BLaER1 (cell line): ENCODE data around the gene PLXNA4.

Experiments used
- H3K27ac ChIP-seq: shearing (Covaris generic); formaldehyde crosslinking; 2 replicates; pipeline ENCODE4 v1.8.1; 2022
- H3K27me3 ChIP-seq: shearing (Covaris generic); formaldehyde crosslinking; 2 replicates; pipeline ENCODE4 v1.8.1; 2022
- H3K36me3 ChIP-seq: shearing (Covaris generic); formaldehyde crosslinking; 2 replicates; pipeline ENCODE4 v1.8.1; 2022
- H3K4me1 ChIP-seq: shearing (Covaris generic); formaldehyde crosslinking; 2 replicates; pipeline ENCODE4 v1.8.1; 2022
- H3K4me2 ChIP-seq: shearing (Covaris generic); formaldehyde crosslinking; 2 replicates; pipeline ENCODE4 v1.8.1; 2022
- H3K4me3 ChIP-seq: shearing (Covaris generic); formaldehyde crosslinking; 2 replicates; pipeline ENCODE4 v1.8.1; 2022
- H3K9ac ChIP-seq: shearing (Covaris generic); formaldehyde crosslinking; 2 replicates; pipeline ENCODE4 v1.8.1; 2022
- H3K9me3 ChIP-seq: shearing (Covaris generic); formaldehyde crosslinking; 2 replicates; pipeline ENCODE4 v1.8.1; 2022
- H4K20me1 ChIP-seq: shearing (Covaris generic); formaldehyde crosslinking; 2 replicates; pipeline ENCODE4 v1.8.1; 2022
- Cebpa-rat ChIP-seq: shearing (Covaris generic); IDR thresholded peaks from 2 replicates; pipeline ENCODE4 v1.8.1; 2022

Gene PLXNA4

DNA sequence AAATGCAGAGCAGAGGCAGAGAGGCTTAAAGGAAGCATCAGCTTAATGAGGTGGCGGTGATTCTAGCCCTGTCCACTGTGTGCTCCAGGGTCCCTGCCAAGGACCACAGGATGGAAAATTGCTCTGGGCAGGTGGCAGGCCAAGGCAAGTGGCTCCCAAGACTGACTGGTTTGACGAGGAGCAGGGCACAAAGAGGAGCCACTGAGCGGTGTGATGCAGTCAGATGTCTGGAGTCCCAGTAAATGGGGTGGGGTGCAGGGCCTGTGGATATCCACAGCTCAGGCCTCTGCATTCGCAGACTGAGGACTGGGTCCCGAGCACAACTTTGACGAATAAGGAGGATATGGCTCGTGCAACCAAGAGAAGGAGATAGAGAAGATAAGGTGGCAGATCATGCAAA, 385.6 kb downstream of the PLXNA4 start:
- Histone ChIP-seq H3K9ac (no peak overlapping the region), H3K4me2 (no peak overlapping the region), H4K20me1 (no peaks in the 10 kb centered on the region), H3K27ac (no peak overlapping the region), H3K9me3 (peaks cover 17% of the 10 kb centered on the region), H3K36me3 (no peaks in the 10 kb centered on the region), H3K4me3 (no peak overlapping the region), H3K27me3 (no peaks in the 10 kb centered on the region), H3K4me1 (no peaks in the 10 kb centered on the region)
- TF ChIP-seq Cebpa-rat: no peak

DNA sequence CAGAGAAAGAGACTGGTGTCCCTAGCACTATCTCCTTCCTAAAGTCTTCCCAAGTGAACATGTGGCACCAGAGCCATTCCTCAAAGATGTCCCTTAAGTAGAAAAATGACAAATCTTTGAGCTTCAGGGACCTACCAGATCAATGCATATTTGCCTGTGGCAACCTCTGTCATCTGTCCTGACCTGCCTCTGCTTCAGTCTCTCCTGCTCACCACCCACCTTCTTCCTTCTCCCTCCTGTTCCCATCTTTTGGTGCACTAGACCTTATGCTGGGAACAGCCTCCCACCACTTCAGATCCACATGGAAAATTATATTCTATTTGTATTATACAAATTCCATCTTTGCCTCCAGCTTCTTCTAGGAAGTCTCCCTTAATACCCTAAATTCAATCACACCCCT, 386.4 kb downstream of the PLXNA4 start:
- Histone ChIP-seq H3K27ac (no peak overlapping the region), H3K4me3 (no peak overlapping the region), H3K4me1 (no peaks in the 10 kb centered on the region), H3K9me3 (peaks cover 17% of the 10 kb centered on the region), H3K36me3 (no peaks in the 10 kb centered on the region), H3K27me3 (no peaks in the 10 kb centered on the region), H3K9ac (no peak overlapping the region), H3K4me2 (no peak overlapping the region), H4K20me1 (no peaks in the 10 kb centered on the region)
- no peak for TF ChIP-seq Cebpa-rat

DNA sequence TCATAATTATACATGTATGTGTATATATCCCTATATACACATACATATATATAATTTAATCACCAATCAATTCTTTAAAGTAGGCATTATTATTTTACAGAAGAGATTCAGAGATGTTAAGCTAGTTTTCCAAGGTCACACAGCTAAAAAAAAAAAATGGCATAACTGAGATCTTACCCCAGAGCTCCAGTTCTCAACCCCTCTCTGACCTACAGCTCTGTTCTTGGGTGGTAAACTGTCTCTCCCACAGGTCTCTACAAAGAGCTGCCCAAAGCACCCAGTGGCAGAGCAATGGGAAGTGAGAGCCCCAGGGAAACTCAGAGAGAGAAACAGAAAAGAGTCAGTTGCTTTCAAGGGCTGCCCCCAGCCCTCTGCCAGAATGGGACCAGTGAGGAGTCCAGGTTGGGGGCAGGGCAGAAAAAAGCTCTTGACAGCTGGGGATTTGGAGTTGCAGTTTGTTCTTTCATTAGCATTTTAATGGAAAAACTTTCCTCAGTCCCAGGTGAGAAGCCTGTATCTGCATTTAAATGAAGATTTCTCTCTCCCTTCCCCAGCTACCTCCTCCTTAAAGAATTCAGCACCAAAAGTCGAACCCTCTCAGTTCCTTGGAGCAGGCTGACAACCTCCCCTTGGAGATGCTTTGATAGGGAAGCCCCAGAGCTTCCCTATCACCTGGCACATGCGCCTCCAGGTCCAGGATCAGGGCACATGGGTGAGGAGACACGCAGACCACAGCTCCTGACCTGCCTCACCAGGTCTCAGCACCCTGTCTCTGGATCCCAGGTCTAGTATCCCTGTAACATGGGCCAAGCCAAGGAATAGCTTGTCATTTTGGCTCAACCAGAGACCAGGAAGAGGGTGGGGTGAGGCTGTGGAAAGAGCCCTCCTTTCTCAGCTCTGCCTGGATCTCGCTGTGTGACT, 388.1 kb downstream of the PLXNA4 start:
- H3K9ac ChIP-seq: no peak overlapping the region

DNA sequence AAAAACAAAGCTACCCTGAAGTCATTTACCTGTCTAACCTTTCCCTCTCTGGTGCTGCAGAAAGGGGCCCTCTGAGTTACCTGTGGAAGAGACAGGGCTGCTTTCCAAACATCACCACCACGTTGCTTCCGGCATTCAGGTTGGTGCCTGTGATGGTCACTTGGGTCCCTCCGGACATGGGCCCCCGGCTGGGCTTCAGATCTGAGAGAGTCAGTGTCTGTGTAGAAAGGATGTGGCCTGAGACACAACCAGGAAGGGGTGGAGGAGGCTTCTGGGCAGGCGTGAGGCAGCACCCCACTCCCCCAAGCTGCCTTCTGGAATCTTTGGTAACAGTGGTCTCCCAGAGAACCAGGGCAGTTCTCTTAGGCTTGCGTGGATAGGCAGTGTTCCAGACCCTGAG, 388.9 kb downstream of the PLXNA4 start:
- H3K9ac ChIP-seq: no peak overlapping the region
- H3K4me2 ChIP-seq: no peak overlapping the region
- no peaks in the 10 kb centered on the region for H4K20me1 ChIP-seq
- H3K27ac ChIP-seq: no peak overlapping the region
- H3K9me3 ChIP-seq: peaks cover 17% of the 10 kb centered on the region
- no peak for TF ChIP-seq Cebpa-rat
- no peaks in the 10 kb centered on the region for H3K27me3 ChIP-seq
- no peaks in the 10 kb centered on the region for H3K36me3 ChIP-seq
- H3K4me3 ChIP-seq: no peak overlapping the region
- no peaks in the 10 kb centered on the region for H3K4me1 ChIP-seq

More for the DNA sequence above, 388.1 kb downstream of the PLXNA4 start:
- Histone ChIP-seq H3K4me1 (no peaks in the 10 kb centered on the region), H3K27me3 (no peaks in the 10 kb centered on the region), H3K9me3 (peaks cover 17% of the 10 kb centered on the region), H3K4me3 (no peak overlapping the region), H4K20me1 (no peaks in the 10 kb centered on the region), H3K4me2 (no peak overlapping the region), H3K36me3 (no peaks in the 10 kb centered on the region), H3K27ac (no peak overlapping the region)
- no peak for TF ChIP-seq Cebpa-rat

DNA sequence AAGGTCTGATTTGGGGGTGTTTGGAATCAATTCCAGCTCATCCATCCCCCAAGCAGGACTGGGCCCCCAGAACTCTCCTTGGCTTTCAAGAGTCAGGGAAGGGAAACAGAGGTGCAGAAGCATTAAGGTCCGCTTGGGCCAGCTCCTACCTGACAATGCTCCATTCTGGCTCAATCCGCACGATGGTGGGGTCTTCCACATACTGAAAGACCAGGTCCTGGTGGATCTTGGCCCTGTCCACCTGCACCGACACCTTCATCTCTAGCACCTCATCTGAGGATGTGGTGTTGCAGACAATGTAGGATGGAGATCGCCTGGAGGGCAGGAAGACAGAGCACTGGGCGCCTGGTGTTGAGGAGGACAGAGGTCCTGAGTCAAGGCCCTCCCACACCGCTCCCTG, 391.1 kb downstream of the PLXNA4 start:
- no peaks in the 10 kb centered on the region for H3K27me3 ChIP-seq
- no peak overlapping the region for H3K27ac ChIP-seq
- H3K9me3 ChIP-seq: peaks cover 17% of the 10 kb centered on the region
- H3K4me3 ChIP-seq: no peak overlapping the region
- TF ChIP-seq Cebpa-rat: no peak
- no peak overlapping the region for H3K9ac ChIP-seq
- H3K36me3 ChIP-seq: no peaks in the 10 kb centered on the region
- no peaks in the 10 kb centered on the region for H4K20me1 ChIP-seq
- H3K4me2 ChIP-seq: no peak overlapping the region
- no peaks in the 10 kb centered on the region for H3K4me1 ChIP-seq

DNA sequence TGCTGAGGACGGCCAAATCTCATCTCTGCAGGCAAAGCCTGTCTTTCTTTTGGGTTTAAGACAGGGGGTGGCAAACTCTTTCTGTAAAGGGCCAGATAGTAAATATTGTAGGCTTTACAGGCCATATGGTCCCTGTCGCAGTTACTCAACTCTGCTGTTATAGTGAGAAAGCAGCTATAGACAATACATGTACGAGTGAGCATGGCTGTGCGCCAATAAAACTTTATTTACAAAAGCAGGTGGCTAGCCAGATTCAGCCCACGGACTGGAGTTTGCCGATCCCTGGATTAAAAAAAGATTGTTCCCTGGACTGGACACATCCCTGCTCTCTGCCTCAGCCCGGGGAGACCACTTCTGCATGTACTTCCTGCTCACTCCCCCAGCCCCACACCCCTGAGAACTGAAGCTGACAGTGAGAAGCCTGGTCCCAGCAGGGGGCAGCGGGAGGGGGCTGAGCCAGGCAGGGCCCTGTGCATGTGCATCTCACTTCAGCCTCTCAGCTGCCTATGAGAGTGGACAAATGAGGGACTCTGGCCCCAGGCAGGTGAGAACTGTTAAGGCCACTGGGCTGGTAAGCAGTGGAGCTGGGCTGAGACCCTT, 392.4 kb downstream of the PLXNA4 start:
- Histone ChIP-seq H3K27ac (no peak overlapping the region), H3K36me3 (no peaks in the 10 kb centered on the region), H3K9ac (no peak overlapping the region), H3K4me2 (no peak overlapping the region), H4K20me1 (no peaks in the 10 kb centered on the region), H3K4me1 (no peaks in the 10 kb centered on the region), H3K9me3 (peaks cover 17% of the 10 kb centered on the region), H3K27me3 (no peaks in the 10 kb centered on the region), H3K4me3 (no peak overlapping the region)
- no peak for TF ChIP-seq Cebpa-rat

DNA sequence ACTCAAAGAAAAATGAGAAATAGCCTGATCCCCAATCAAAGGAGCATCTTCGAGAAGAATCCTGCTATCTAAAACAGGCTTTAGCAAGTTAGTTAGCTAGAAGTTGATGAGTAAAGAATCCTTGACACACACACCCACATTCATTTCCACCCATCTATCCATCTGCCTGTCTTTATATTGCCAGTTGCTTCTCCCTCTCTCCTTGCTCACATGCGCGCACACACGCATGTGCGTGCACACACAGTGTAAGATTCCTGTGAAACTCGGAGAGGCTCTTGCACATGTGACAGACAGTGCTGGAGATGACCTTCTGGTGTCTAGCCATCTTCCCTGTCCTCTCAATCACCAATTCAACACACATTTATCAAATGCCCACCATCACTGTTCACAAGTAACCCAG, 393.3 kb downstream of the PLXNA4 start:
- peaks cover 17% of the 10 kb centered on the region for H3K9me3 ChIP-seq
- H4K20me1 ChIP-seq: no peaks in the 10 kb centered on the region
- H3K27ac ChIP-seq: no peak overlapping the region
- no peaks in the 10 kb centered on the region for H3K27me3 ChIP-seq
- no peak overlapping the region for H3K4me2 ChIP-seq
- no peak for TF ChIP-seq Cebpa-rat
- H3K4me1 ChIP-seq: no peaks in the 10 kb centered on the region
- H3K36me3 ChIP-seq: no peaks in the 10 kb centered on the region
- H3K4me3 ChIP-seq: no peak overlapping the region
- H3K9ac ChIP-seq: no peak overlapping the region

DNA sequence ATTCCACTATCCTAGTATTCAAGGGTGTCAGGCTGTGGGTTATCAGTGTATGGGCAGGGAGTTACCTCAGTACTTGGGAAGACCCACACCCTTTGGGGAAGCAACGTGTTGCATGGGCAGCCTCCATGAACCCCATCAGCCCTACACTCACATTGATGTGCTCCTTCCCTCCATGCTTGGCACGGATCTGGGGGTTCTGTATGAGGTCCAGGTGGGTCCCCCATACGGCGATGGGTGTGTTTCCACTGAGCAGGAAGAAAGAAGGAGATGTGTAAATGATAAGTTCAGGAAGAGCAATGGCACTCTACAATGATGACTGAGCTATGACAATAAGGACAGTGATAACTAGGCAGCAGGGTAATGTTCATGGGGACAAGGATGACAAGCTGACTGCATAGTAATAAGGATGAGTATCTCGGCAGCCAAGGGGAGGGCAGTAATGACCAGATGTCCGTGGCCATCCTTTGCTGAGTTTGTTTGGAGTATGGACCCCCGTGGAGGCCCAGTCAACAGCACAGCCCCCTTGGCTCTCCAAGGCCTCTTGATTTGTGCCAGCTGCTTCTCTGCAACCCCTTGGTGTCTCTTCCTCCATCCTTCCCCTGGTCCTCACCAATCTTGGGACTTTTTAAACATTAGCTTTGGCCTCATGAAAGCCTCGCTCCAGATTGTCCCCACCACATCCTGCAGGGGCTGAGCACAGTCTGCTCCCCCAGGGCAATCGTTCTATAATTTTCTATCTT, 394.2 kb downstream of the PLXNA4 start:
- H3K36me3 ChIP-seq: no peaks in the 10 kb centered on the region
- TF ChIP-seq Cebpa-rat: no peak
- H3K4me3 ChIP-seq: no peak overlapping the region
- no peaks in the 10 kb centered on the region for H3K27me3 ChIP-seq
- no peak overlapping the region for H3K27ac ChIP-seq
- H3K4me2 ChIP-seq: no peak overlapping the region
- peaks cover 10% of the 10 kb centered on the region for H3K9me3 ChIP-seq
- H3K4me1 ChIP-seq: no peaks in the 10 kb centered on the region
- no peaks in the 10 kb centered on the region for H4K20me1 ChIP-seq
- no peak overlapping the region for H3K9ac ChIP-seq

DNA sequence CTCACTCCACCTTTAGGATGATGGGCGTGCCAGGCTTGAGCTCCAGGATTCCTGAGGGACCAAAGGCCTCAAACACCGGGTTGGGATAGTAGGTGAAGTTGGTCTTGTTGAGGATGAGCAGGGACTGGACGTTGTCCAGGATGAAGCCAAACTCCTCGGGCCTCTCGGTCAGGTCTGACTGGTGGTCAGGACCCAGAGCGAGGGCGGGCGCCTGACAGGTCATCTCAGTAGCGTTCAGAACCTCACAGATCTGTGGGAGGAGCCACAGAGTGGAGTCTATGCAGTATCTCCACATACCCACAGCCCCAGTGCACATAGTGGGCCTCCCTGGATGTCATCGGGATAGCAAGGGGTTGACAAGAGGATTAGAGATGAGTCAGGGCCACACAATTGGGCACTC, 394.9 kb downstream of the PLXNA4 start:
- Histone ChIP-seq H3K4me2 (no peak overlapping the region), H3K27me3 (no peaks in the 10 kb centered on the region), H3K9ac (no peak overlapping the region), H4K20me1 (no peaks in the 10 kb centered on the region), H3K9me3 (peaks cover 3% of the 10 kb centered on the region), H3K4me3 (no peak overlapping the region), H3K36me3 (no peaks in the 10 kb centered on the region), H3K4me1 (no peaks in the 10 kb centered on the region), H3K27ac (no peak overlapping the region)
- no peak for TF ChIP-seq Cebpa-rat

DNA sequence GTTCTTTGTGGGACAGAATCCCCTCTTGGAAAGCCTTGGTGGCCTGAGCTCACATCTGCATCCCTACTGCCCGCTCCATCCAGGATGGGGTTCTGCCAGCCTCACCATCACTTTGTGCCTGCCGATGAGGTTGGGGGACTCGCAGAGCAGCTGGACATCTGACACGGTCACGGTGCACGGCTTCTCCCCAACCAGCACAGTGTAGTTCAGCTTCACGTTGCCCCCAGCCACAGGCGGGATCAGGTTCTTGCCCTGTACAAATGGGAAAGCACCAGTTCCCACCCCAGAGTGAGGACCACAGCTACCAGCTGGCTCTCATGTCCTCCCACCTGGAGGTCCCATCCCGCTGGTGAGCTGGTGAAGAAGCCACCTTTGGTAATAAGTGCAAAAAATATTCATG, 395.8 kb downstream of the PLXNA4 start:
- Histone ChIP-seq H3K27me3 (no peaks in the 10 kb centered on the region), H4K20me1 (no peaks in the 10 kb centered on the region), H3K9me3 (no peaks in the 10 kb centered on the region), H3K9ac (no peak overlapping the region), H3K4me2 (no peak overlapping the region), H3K4me1 (no peaks in the 10 kb centered on the region), H3K4me3 (no peak overlapping the region), H3K27ac (no peak overlapping the region), H3K36me3 (no peaks in the 10 kb centered on the region)
- TF ChIP-seq Cebpa-rat: no peak
